GM23248 (cell line): ENCODE data around the gene DNAH7. TPM values are rescaled to one million over a fixed set of nuclear protein-coding genes. Genes with fewer than 3 reads are reported as not detected.

Source experiments
- DNase-seq: peaks from one replicate; pipeline ENCODE4 v3.0.0-alpha.2; 2015
- H2AFZ ChIP-seq: fragments of 200-600 bp; sonication (generic); 2 replicates; pipeline ENCODE4 v1.6.1; 2016; ENCODE audit warnings: antibody characterized with exemption
- H3F3A ChIP-seq: fragments of 200-600 bp; sonication (generic); 2 replicates; pipeline ENCODE4 v1.6.1; 2016; ENCODE audit warnings: mild to moderate bottlenecking, antibody characterized with exemption, mixed run types; ENCODE audit not compliant: insufficient read depth
- H3K27ac ChIP-seq: fragments of 200-600 bp; sonication (generic); 2 replicates; pipeline ENCODE4 v1.5.1; 2016; ENCODE audit warnings: mild to moderate bottlenecking
- H3K27me3 ChIP-seq: fragments of 200-600 bp; sonication (generic); replicated peaks from 2 replicates; pipeline ENCODE4 v1.6.1; 2016; ENCODE audit warnings: mild to moderate bottlenecking; ENCODE audit not compliant: insufficient read depth
- H3K36me3 ChIP-seq: fragments of 200-600 bp; sonication (generic); 2 replicates; pipeline ENCODE4 v1.6.1; 2016; ENCODE audit warnings: low read depth, mild to moderate bottlenecking
- H3K4me1 ChIP-seq: fragments of 200-600 bp; sonication (generic); 2 replicates; pipeline ENCODE4 v1.6.1; 2016; ENCODE audit warnings: mild to moderate bottlenecking; ENCODE audit not compliant: insufficient read depth
- H3K4me2 ChIP-seq: fragments of 200-600 bp; sonication (generic); one replicate; pipeline ENCODE4 v1.6.1; 2016; ENCODE audit warnings: mild to moderate bottlenecking; ENCODE audit not compliant: unreplicated experiment
- H3K4me3 ChIP-seq: fragments of 200-600 bp; sonication (generic); 2 replicates; pipeline ENCODE4 v1.5.1; 2016; ENCODE audit warnings: mild to moderate bottlenecking
- H3K79me2 ChIP-seq: fragments of 200-600 bp; sonication (generic); 2 replicates; pipeline ENCODE4 v1.6.1; 2016; ENCODE audit warnings: mild to moderate bottlenecking; ENCODE audit not compliant: insufficient read depth
- H3K9ac ChIP-seq: fragments of 200-600 bp; sonication (generic); 2 replicates; pipeline ENCODE4 v1.6.1; 2016; ENCODE audit warnings: mild to moderate bottlenecking
- H3K9me2 ChIP-seq: fragments of 200-600 bp; sonication (generic); 2 replicates; pipeline ENCODE4 v1.6.1; 2016; ENCODE audit warnings: mixed run types, mild to moderate bottlenecking, moderate library complexity; ENCODE audit not compliant: insufficient read depth
- H3K9me3 ChIP-seq: fragments of 200-600 bp; sonication (generic); one replicate; pipeline ENCODE4 v1.6.1; 2017; ENCODE audit warnings: low read depth
- H4K20me1 ChIP-seq: fragments of 200-600 bp; sonication (generic); 2 replicates; pipeline ENCODE4 v1.6.0; 2016; ENCODE audit not compliant: insufficient read depth
- EZH2 ChIP-seq: fragments of 200-600 bp; sonication (generic); IDR thresholded peaks from 2 replicates; pipeline ENCODE4 v1.6.1; 2018; ENCODE audit warnings: antibody characterized with exemption, mild to moderate bottlenecking; ENCODE audit not compliant: insufficient read depth, poor library complexity, severe bottlenecking
- EZH2phosphoT487 ChIP-seq: fragments of 200-600 bp; sonication (generic); IDR thresholded peaks from 2 replicates; pipeline ENCODE4 v1.6.1; 2018; ENCODE audit warnings: antibody characterized with exemption, moderate library complexity, mild to moderate bottlenecking, low read depth; ENCODE audit not compliant: insufficient read depth
- WGBS, 2 experiments: methylation state at CpG; one replicate each; pipeline ENCODE4 v1.1.6; 2015 to 2017; ENCODE audit warnings: low lambda C conversion rate in 2 of 2, low coverage in 1 of 2; ENCODE audit errors: missing lambda C conversion rate in 2 of 2; 5-methylcytosine and 5-hydroxymethylcytosine counted together
- in situ Hi-C: fragments of 300-500 bp; cut with MboI; formaldehyde crosslinking; loops from 2 replicates; pipeline ENCODE4 v1.15.0; 2020
- polyA plus RNA-seq: library from polyadenylated mRNA; unstranded; fragments of >200 nt; fragmentation: Nextera tagmentation; extraction: Ambion mirVana; gene quantifications from 2 replicates; pipeline ENCODE4 v1.2.1, GENCODE V29; 2016
- total RNA-seq: library from RNA; depleted of rRNA; stranded (reverse); fragments of >200 nt; shearing (Covaris generic); gene quantifications from 2 replicates; pipeline ENCODE4 v1.2.3, GENCODE V29; 2014; rRNA removed

The DNAH7 gene
- 0.43 and 0.89 TPM in 2 replicates for total RNA-seq
- polyA plus RNA-seq, result 0.29 and 0.40 TPM in 2 replicates

- 1% methylated on average over 49 to 52 of the region's 53 CpGs for WGBS, 2 experiments
- peak; percentile 98 for DNase-seq
These were observed at the start of gene DNAH7 for GRCh38 chr2:196068271-196069209. DNAH7 (minus strand) TSS chr2:196068837; CDS start chr2:196068711, 126 bp downstream.

GRCh38 chr2:196117214-196117705 lies 48.6 kb upstream of the DNAH7 start:
- no peaks in the 10 kb centered on the region for H3K9me3 ChIP-seq
- H3K9me2 ChIP-seq, result no peaks in the 10 kb centered on the region
- no peaks in the 10 kb centered on the region for H3K36me3 ChIP-seq
- no peak overlapping the region for H3K9ac ChIP-seq
- H3K4me3 ChIP-seq, result no peak overlapping the region
- H3K4me2 ChIP-seq, result no peak overlapping the region
- in situ Hi-C loops, result no loop called here
- no peaks in the 10 kb centered on the region for H3K27me3 ChIP-seq
- no peak overlapping the region for H3K27ac ChIP-seq
- peaks cover 26% of the 10 kb centered on the region for H3F3A ChIP-seq
- TF ChIP-seq EZH2phosphoT487 (no peak), EZH2 (no peak)
- H4K20me1 ChIP-seq, result no peaks in the 10 kb centered on the region
- H3K79me2 ChIP-seq, result no peaks in the 10 kb centered on the region
- DNase-seq, result no peak
- no peak overlapping the region for H2AFZ ChIP-seq
- H3K4me1 ChIP-seq, result peaks cover 21% of the 10 kb centered on the region
- WGBS, 2 experiments, result 97 to 98% methylated on average over 4 of the region's 4 CpGs

More at GRCh38 chr2:196068271-196069209, at the start of gene DNAH7:
- H3K9me2 ChIP-seq, result no peaks in the 10 kb centered on the region
- peak within 1 kb of the TSS; percentile 96 for H3K9ac ChIP-seq
- H3K79me2 ChIP-seq, result no peaks in the 10 kb centered on the region
- peaks cover 16% of the 10 kb centered on the region for H3K4me1 ChIP-seq
- H3K27me3 ChIP-seq, result no peaks in the 10 kb centered on the region
- H3K9me3 ChIP-seq, result no peaks in the 10 kb centered on the region
- TF ChIP-seq EZH2 (no peak), EZH2phosphoT487 (no peak)
- in situ Hi-C loops, result loop anchor here (25.0 kb wide), 1 partner anchor 406 kb away; the partner anchor contains the start of gene SLC39A10
- peak within 1 kb of the TSS; percentile 88 for H3K4me3 ChIP-seq
- peaks cover 7% of the 10 kb centered on the region; the same call in 1 of the 2 replicates for H3F3A ChIP-seq
- no peaks in the 10 kb centered on the region for H4K20me1 ChIP-seq
- H3K36me3 ChIP-seq, result no peaks in the 10 kb centered on the region
- peak within 1 kb of the TSS; percentile 79 for H3K4me2 ChIP-seq
- H2AFZ ChIP-seq, result peak within 1 kb of the TSS; percentile 98
- H3K27ac ChIP-seq, result peak within 1 kb of the TSS; percentile 98

GRCh38 chr2:196113061-196113974 lies 44.7 kb upstream of the DNAH7 start:
- H3K4me1 ChIP-seq, result peaks cover 25% of the 10 kb centered on the region
- peak; percentile 75 for DNase-seq
- H2AFZ ChIP-seq, result peak overlapping the region; percentile 91
- H3K27ac ChIP-seq, result peak overlapping the region; percentile 91
- no peaks in the 10 kb centered on the region for H3K9me3 ChIP-seq
- H3K9ac ChIP-seq, result peak overlapping the region; percentile 74
- no peaks in the 10 kb centered on the region for H3K27me3 ChIP-seq
- WGBS, 2 experiments, result 2 to 3% methylated on average over 7 of the region's 7 CpGs
- in situ Hi-C loops, result no loop called here
- H3K36me3 ChIP-seq, result no peaks in the 10 kb centered on the region
- H3K4me2 ChIP-seq, result peak overlapping the region; percentile 86
- no peaks in the 10 kb centered on the region for H3K79me2 ChIP-seq
- peaks cover 32% of the 10 kb centered on the region for H3F3A ChIP-seq
- no peaks in the 10 kb centered on the region for H4K20me1 ChIP-seq
- no peaks in the 10 kb centered on the region for H3K9me2 ChIP-seq
- TF ChIP-seq EZH2 (no peak), EZH2phosphoT487 (no peak)
- peak overlapping the region; percentile 59 for H3K4me3 ChIP-seq
